H1 (cell line): ENCODE measurements around the gene EMP2. TPM values are rescaled to one million over a fixed set of nuclear protein-coding genes. Genes with fewer than 3 reads are reported as not detected.

Source experiments
- CTCF ChIA-PET: fragments of 300-600 bp; sonication (Branson Sonifier 250); formaldehyde crosslinking; loops from one replicate; lab custom pipeline; 2021; ENCODE audit not compliant: partially characterized antibody; lab: Charles Lee
- POLR2A ChIA-PET: fragments of 300-600 bp; sonication (Branson Sonifier 250); formaldehyde crosslinking; loops from one replicate; lab custom pipeline; 2021; ENCODE audit warnings: inconsistent platforms; ENCODE audit not compliant: partially characterized antibody; lab: Charles Lee
- DNase-seq, 2 experiments: peaks; one replicate each; pipeline versions ENCODE4 v3.0.0 to v3.0.0-alpha.2; 2010 to 2022; ENCODE audit warnings: low spot score in 2 of 2, low read depth in 1 of 2, mixed read lengths in 1 of 2
- FAIRE-seq: peaks from 2 replicates; lab custom pipeline; 2011; peaks lifted over from hg19 to GRCh38; lab: Jason Lieb, UNC
- H2AFZ ChIP-seq: 2 replicates; pipeline ENCODE4 v1.8.1; 2012; ENCODE audit warnings: low read length, inconsistent platforms
- H2AK5ac ChIP-seq: 2 replicates; pipeline ENCODE4 v1.6.1; 2013; ENCODE audit warnings: low read depth, low read length
- H2BK120ac ChIP-seq: replicated peaks from 2 replicates; pipeline ENCODE3; 2013; ENCODE audit warnings: low read depth, low read length, inconsistent platforms
- H2BK12ac ChIP-seq: 2 replicates; pipeline ENCODE4 v1.6.1; 2013; ENCODE audit warnings: low read depth, low read length
- H2BK15ac ChIP-seq: 2 replicates; pipeline ENCODE4 v1.6.1; 2013; ENCODE audit warnings: low read length
- H2BK20ac ChIP-seq: 2 replicates; pipeline ENCODE4 v1.6.1; 2013; ENCODE audit warnings: low read length
- H2BK5ac ChIP-seq: 2 replicates; pipeline ENCODE4 v1.6.1; 2013; ENCODE audit warnings: low read depth, low read length
- H3K14ac ChIP-seq: 2 replicates; pipeline ENCODE4 v1.6.1; 2013; ENCODE audit warnings: inconsistent platforms; ENCODE audit not compliant: insufficient read length
- H3K18ac ChIP-seq: 2 replicates; pipeline ENCODE4 v1.6.1; 2013; ENCODE audit warnings: low read length; ENCODE audit errors: extremely low read depth
- H3K23ac ChIP-seq: 2 replicates; pipeline ENCODE4 v1.6.1; 2013; ENCODE audit warnings: inconsistent platforms; ENCODE audit not compliant: insufficient read length
- H3K23me2 ChIP-seq: 2 replicates; pipeline ENCODE4 v1.6.1; 2013; ENCODE audit warnings: low read depth, low read length
- H3K27ac ChIP-seq: 2 replicates; pipeline ENCODE4 v1.6.1; 2011; ENCODE audit warnings: low read depth, low read length, inconsistent platforms
- H3K27me3 ChIP-seq, 4 experiments: replicated peaks in 1 of 4; 1 replicate in 1 of 4; 2 replicates in 3 of 4; pipeline versions ENCODE4 v1.6.1 to v1.8.1; 2011 to 2013; ENCODE audit warnings: low read length in 3 of 4, mild to moderate bottlenecking in 3 of 4, inconsistent platforms in 2 of 4, mixed read lengths in 2 of 4, moderate library complexity in 1 of 4; ENCODE audit not compliant: control insufficient read depth in 3 of 4, insufficient read depth in 3 of 4; ENCODE audit errors: extremely low read depth in 1 of 4
- H3K36me3 ChIP-seq, 4 experiments: 2 replicates each; pipeline versions ENCODE4 v1.6.1 to v1.8.1; 2011 to 2013; ENCODE audit warnings: mild to moderate bottlenecking in 4 of 4, low read length in 3 of 4, moderate library complexity in 2 of 4, control low read depth in 1 of 4, inconsistent platforms in 1 of 4; ENCODE audit not compliant: insufficient read depth in 4 of 4, control insufficient read depth in 2 of 4
- H3K4ac ChIP-seq: replicated peaks from 2 replicates; pipeline ENCODE3; 2013; ENCODE audit warnings: low read length, low read depth, mixed read lengths, inconsistent platforms; ENCODE audit not compliant: insufficient read length
- H3K4me1 ChIP-seq, 4 experiments: replicated peaks in 1 of 4; 1 replicate in 1 of 4; 2 replicates in 3 of 4; pipeline versions ENCODE4 v1.6.1 to v1.8.1; 2011 to 2013; ENCODE audit warnings: low read length in 3 of 4, inconsistent platforms in 2 of 4, mixed read lengths in 1 of 4; ENCODE audit not compliant: insufficient read depth in 4 of 4, control insufficient read depth in 3 of 4
- H3K4me2 ChIP-seq, 2 experiments: 2 replicates each; pipeline versions ENCODE4 v1.6.1 to v1.8.1; 2011 to 2013; ENCODE audit warnings: low read depth in 2 of 2, low read length in 2 of 2, control low read depth in 1 of 2, inconsistent platforms in 1 of 2, mild to moderate bottlenecking in 1 of 2; ENCODE audit not compliant: insufficient read depth in 1 of 2
- H3K4me3 ChIP-seq, 4 experiments: fragments of 200-600, 300-600 bp in 1 of 4; sonication (generic), shearing (Covaris generic), sonication (Bioruptor Twin) in 1 of 4; 2 replicates each; pipeline versions ENCODE4 v1.5.1 to v1.8.1; 2011 to 2016; ENCODE audit warnings: low read length in 4 of 4, low read depth in 3 of 4, control low read depth in 2 of 4, inconsistent platforms in 2 of 4, mild to moderate bottlenecking in 2 of 4, mixed read lengths in 1 of 4, moderate library complexity in 1 of 4; ENCODE audit not compliant: insufficient read depth in 2 of 4; ENCODE audit errors: extremely low read depth in 1 of 4
- H3K56ac ChIP-seq: replicated peaks from 2 replicates; pipeline ENCODE3; 2013; ENCODE audit warnings: low read depth, mild to moderate bottlenecking, mixed read lengths, low read length, inconsistent platforms; ENCODE audit not compliant: insufficient read length
- H3K79me1 ChIP-seq: 2 replicates; pipeline ENCODE4 v1.6.1; 2013; ENCODE audit warnings: low read depth, low read length, control low read depth
- H3K79me2 ChIP-seq, 2 experiments: 2 replicates each; pipeline versions ENCODE4 v1.6.1 to v1.8.1; 2012 to 2013; ENCODE audit warnings: low read length in 2 of 2, mild to moderate bottlenecking in 2 of 2, inconsistent platforms in 1 of 2; ENCODE audit not compliant: insufficient read depth in 2 of 2, control insufficient read depth in 1 of 2
- H3K9ac ChIP-seq, 4 experiments: replicated peaks in 1 of 4; 1 replicate in 1 of 4; 2 replicates in 3 of 4; pipeline versions ENCODE4 v1.6.1 to v1.8.1; 2011 to 2013; ENCODE audit warnings: low read depth in 3 of 4, low read length in 3 of 4, control low read depth in 2 of 4, mild to moderate bottlenecking in 2 of 4, moderate library complexity in 2 of 4, inconsistent platforms in 1 of 4; ENCODE audit errors: extremely low read depth in 1 of 4
- H3K9me3 ChIP-seq, 2 experiments: 2 replicates each; pipeline versions ENCODE4 v1.6.1 to v1.8.1; 2012 to 2013; ENCODE audit warnings: mild to moderate bottlenecking in 2 of 2, moderate library complexity in 2 of 2, control low read depth in 1 of 2, inconsistent platforms in 1 of 2, low read depth in 1 of 2, low read length in 1 of 2, mixed read lengths in 1 of 2; ENCODE audit not compliant: insufficient read depth in 2 of 2
- H4K20me1 ChIP-seq, 2 experiments: replicated peaks in 1 of 2; 2 replicates each; pipeline versions ENCODE3 to v1.8.1; 2011 to 2013; ENCODE audit warnings: inconsistent platforms in 2 of 2, low read length in 2 of 2, mild to moderate bottlenecking in 1 of 2; ENCODE audit not compliant: insufficient read depth in 2 of 2, control insufficient read depth in 1 of 2
- H4K5ac ChIP-seq: 2 replicates; pipeline ENCODE4 v1.6.1; 2013; ENCODE audit warnings: low read length, low read depth, mixed read lengths, inconsistent platforms; ENCODE audit not compliant: insufficient read length
- H4K8ac ChIP-seq: 2 replicates; pipeline ENCODE4 v1.8.0; 2013; ENCODE audit warnings: mild to moderate bottlenecking, moderate library complexity, low read length, inconsistent platforms; ENCODE audit not compliant: insufficient read depth; ENCODE audit errors: extremely low read depth
- H4K91ac ChIP-seq: replicated peaks from 2 replicates; pipeline ENCODE3; 2013; ENCODE audit warnings: low read length, mixed read lengths, inconsistent platforms; ENCODE audit not compliant: insufficient read length
- CHD2 ChIP-seq: IDR thresholded peaks from 2 replicates; pipeline ENCODE4 v1.6.1; 2012; ENCODE audit warnings: low read length, improper control_type of control experiment
- FOSL1 ChIP-seq: IDR thresholded peaks from 2 replicates; pipeline ENCODE4 v1.6.1; 2011; ENCODE audit warnings: mild to moderate bottlenecking, low read depth, low read length, moderate library complexity; ENCODE audit not compliant: insufficient read depth
- HDAC6 ChIP-seq: IDR thresholded peaks from one replicate; pipeline ENCODE4 v1.7.1; 2012; ENCODE audit warnings: low read depth, mild to moderate bottlenecking, inconsistent platforms, low read length, moderate library complexity
- KDM4A ChIP-seq: IDR thresholded peaks from one replicate; pipeline ENCODE4 v1.7.1; 2012; ENCODE audit warnings: low read depth, mild to moderate bottlenecking, moderate library complexity, low read length, inconsistent platforms; ENCODE audit not compliant: severe bottlenecking
- KDM5A ChIP-seq: fragments of 200-600 bp; IDR thresholded peaks from 2 replicates; pipeline ENCODE4 v1.7.1; 2012; ENCODE audit warnings: mild to moderate bottlenecking, low read length, inconsistent platforms, mixed read lengths
- NRF1 ChIP-seq: IDR thresholded peaks from 2 replicates; pipeline ENCODE4 v1.6.1; 2011; ENCODE audit warnings: mild to moderate bottlenecking, low read depth, low read length, improper control_type of control experiment
- PHF8 ChIP-seq: fragments of 200-600 bp; sonication (generic); conservative IDR thresholded peaks from 2 replicates; pipeline ENCODE4 v1.7.1; 2012; ENCODE audit warnings: low read depth, mild to moderate bottlenecking, inconsistent platforms, low read length, moderate library complexity
- RXRA ChIP-seq: IDR thresholded peaks from 2 replicates; pipeline ENCODE4 v1.6.1; 2011; ENCODE audit warnings: low read depth, mild to moderate bottlenecking, low read length, moderate library complexity; ENCODE audit not compliant: insufficient read depth
- SIN3A ChIP-seq, 2 experiments: IDR thresholded peaks in 1 of 2; conservative IDR thresholded peaks in 1 of 2; 2 replicates each; pipeline ENCODE4 v1.6.1; 2011 to 2012; ENCODE audit warnings: low read length in 2 of 2, improper control_type of control experiment in 1 of 2, low read depth in 1 of 2, mild to moderate bottlenecking in 1 of 2
- SP1 ChIP-seq: IDR thresholded peaks from 2 replicates; pipeline ENCODE4 v1.6.1; 2011; ENCODE audit warnings: low read depth, low read length
- SP2 ChIP-seq: IDR thresholded peaks from 2 replicates; pipeline ENCODE4 v1.6.1; 2012; ENCODE audit warnings: mild to moderate bottlenecking, low read length, inconsistent platforms
- WGBS, 2 experiments: shearing (Covaris generic) in 1 of 2; methylation state at CpG; one replicate each; pipeline versions ENCODE4 v1.1.6 to v1.1.7; 2013 to 2015; ENCODE audit warnings: low lambda C conversion rate in 2 of 2, mixed read lengths in 2 of 2, inconsistent platforms in 1 of 2, low coverage in 1 of 2, missing lambda C conversion rate in 1 of 2; ENCODE audit not compliant: insufficient replicate concordance in 2 of 2, insufficient coverage in 1 of 2, insufficient read length in 1 of 2; ENCODE audit errors: extremely low coverage in 1 of 2, missing lambda C conversion rate in 1 of 2; 5-methylcytosine and 5-hydroxymethylcytosine counted together
- polyA plus RNA-seq, 7 experiments: library from polyadenylated mRNA; depleted of rRNA in 3 of 7; stranded (reverse) in 5 of 7; unstranded in 2 of 7; fragments of >200 nt in 5 of 7; fragments of 200-250 nt in 2 of 7; gene quantifications; 1 replicate in 5 of 7; 2 replicates in 1 of 7; 4 replicates in 1 of 7; pipeline versions ENCODE4 v1.2.1 to v1.2.3, GENCODE V29; 2011 to 2013; ENCODE audit warnings: missing spikeins in 2 of 7, mixed read lengths in 2 of 7
- total RNA-seq: library from RNA; stranded (reverse); fragmentation: NEBNext Ultra II Directional; extraction: Animal tissue kit (Norgen Biotek cat#: 25700); gene quantifications from 2 replicates; pipeline ENCODE4 v1.2.1, GENCODE V29; 2021

The EMP2 gene
- total and polyA plus RNA-seq, 2 of the 8 experiments (the other 6 are each of a cell fraction or from before 2014, with no cell fraction given) = 22.6 to 23.3 TPM

DNA sequence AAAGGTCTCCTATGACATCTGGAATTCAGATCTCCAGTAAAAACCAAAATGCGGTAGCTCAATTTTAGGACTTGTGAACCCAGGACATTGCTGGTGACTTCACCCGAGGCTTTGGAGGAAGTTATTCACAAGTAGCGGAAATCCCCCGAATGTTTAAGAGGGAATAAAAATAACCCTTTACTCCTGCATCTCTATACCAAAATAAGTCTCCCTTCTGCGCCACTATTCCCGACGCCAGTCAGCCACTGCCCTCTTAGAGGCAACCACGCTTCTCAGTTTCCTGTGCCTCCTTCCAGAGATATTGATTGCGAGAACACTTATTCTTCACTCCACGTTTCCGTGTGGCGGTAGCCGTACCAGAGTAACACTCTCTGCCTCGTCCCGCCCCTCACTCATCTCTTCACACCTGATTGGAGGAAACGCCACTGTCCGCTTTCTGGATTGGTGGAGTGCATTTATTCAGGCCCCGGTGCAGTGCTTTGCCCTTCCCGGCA, 27.4 kb downstream of the EMP2 start:
- Histone ChIP-seq H3K56ac (no peak overlapping the region), H2BK120ac (no peak overlapping the region), H4K20me1 (no peaks in the 10 kb centered on the region), H4K8ac (peak overlapping the region; percentile 75), H4K91ac (no peak overlapping the region), H3K23me2 (no peaks in the 10 kb centered on the region), H2BK15ac (no peak overlapping the region), H3K23ac (no peak overlapping the region), H2AFZ (no peak overlapping the region), H3K4ac (no peak overlapping the region), H3K18ac (no peak overlapping the region), H3K4me2 (peak overlapping the region in 1 of 2 experiments; percentile 19; a peak in 1 of 4 replicates), H3K79me2 (no peaks in the 10 kb centered on the region), H3K9me3 (peaks cover 7 to 9% of the 10 kb centered on the region in 2 experiments; a peak in 1 of 4 replicates), H2BK12ac (no peak overlapping the region), H3K27ac (no peak overlapping the region), H2BK20ac (no peak overlapping the region), H3K9ac (no peak overlapping the region), H3K79me1 (no peaks in the 10 kb centered on the region), H3K4me1 (peaks cover 0 to 4% (median 0%) of the 10 kb centered on the region in 4 experiments; a peak in 2 of 7 replicates), H3K27me3 (no peaks in the 10 kb centered on the region), H3K36me3 (no peaks in the 10 kb centered on the region), H2BK5ac (no peak overlapping the region), H3K4me3 (no peak overlapping the region), H2AK5ac (no peak overlapping the region), H4K5ac (no peak overlapping the region), H3K14ac (no peak overlapping the region)
- CTCF ChIA-PET = interaction anchor here (1.2 kb wide), 1 partner anchor 183 kb away, joined by 3 read pairs; no protein-coding TSS in a partner anchor
- TF ChIP-seq SP2 (peak; percentile 38; the same call in 1 of the 2 replicates), SP1 (peak; percentile 85), NRF1 (no peak), FOSL1 (no peak), PHF8 (no peak), KDM5A (no peak), HDAC6 (no peak), SIN3A (conservative IDR thresholded peaks at IDR 0.05 in 1 of 2, IDR thresholded peaks at IDR 0.05 in 1 of 2; ENCODE audit: low read depth in 1 of 2, low read length in 2 of 2) (no peak), RXRA (no peak), KDM4A (no peak), CHD2 (peak; percentile 64)
- WGBS, 2 experiments = 82% methylated on average over 19 of the region's 19 CpGs; no CpG with 5 or more reads in 1 of the 2 experiments
- peak in 1 of 2 experiments; percentile 77 for DNase-seq
- FAIRE-seq = no peak
- POLR2A ChIA-PET = no interaction called here
